ENCODE results near the gene C5orf52.

- no peak for TF ChIP-seq CTCF (IDR thresholded peaks at IDR 0.05; ENCODE audit: low read depth, low read length, poor library complexity, severe bottlenecking)
- TF ChIP-seq EZH2phosphoT487 (IDR thresholded peaks at IDR 0.05; ENCODE audit: borderline replicate concordance, low read length): no peak
Measured at GRCh38 chr5:157677931-157678330, 6.6 kb downstream of the C5orf52 start.
